CD14-positive monocyte (primary cell): ENCODE data around the gene EMILIN3. TPM values are rescaled to one million over a fixed set of nuclear protein-coding genes. Genes with fewer than 3 reads are reported as not detected.

Experiments
- DNase-seq, 3 donors: peaks; one replicate each; pipeline ENCODE4 v3.0.0-alpha.2; 2011 to 2022
- H2AFZ ChIP-seq: 2 replicates; pipeline ENCODE4 v1.6.0; 2012; ENCODE audit warnings: mild to moderate bottlenecking, low read depth, low read length, inconsistent platforms; ENCODE audit not compliant: insufficient read depth, poor library complexity, severe bottlenecking
- H3K27ac ChIP-seq, 2 donors: 1 replicate in 1 of 2; 2 replicates in 1 of 2; pipeline ENCODE4 v1.5.1; 2012 to 2013; ENCODE audit warnings: low read length in 2 of 2, control low read depth in 1 of 2, inconsistent platforms in 1 of 2, low read depth in 1 of 2, mild to moderate bottlenecking in 1 of 2
- H3K27me3 ChIP-seq, 2 donors: one replicate each; pipeline versions ENCODE4 v1.6.0 to v1.6.1; 2011 to 2013; ENCODE audit warnings: low read length in 2 of 2; ENCODE audit not compliant: control insufficient read depth in 2 of 2, insufficient read depth in 2 of 2
- H3K36me3 ChIP-seq, 2 donors: replicated peaks in 1 of 2; 1 replicate in 1 of 2; 2 replicates in 1 of 2; pipeline versions ENCODE4 v1.5.1 to v1.6.1; 2012 to 2013; ENCODE audit warnings: low read length in 2 of 2, control low read depth in 1 of 2, inconsistent platforms in 1 of 2, mild to moderate bottlenecking in 1 of 2; ENCODE audit not compliant: insufficient read depth in 2 of 2, control insufficient read depth in 1 of 2
- H3K4me1 ChIP-seq, 2 donors: 1 replicate in 1 of 2; 2 replicates in 1 of 2; pipeline versions ENCODE4 v1.5.1 to v1.6.1; 2012 to 2013; ENCODE audit warnings: low read length in 2 of 2, control low read depth in 1 of 2, inconsistent platforms in 1 of 2, mild to moderate bottlenecking in 1 of 2, moderate library complexity in 1 of 2; ENCODE audit not compliant: insufficient read depth in 2 of 2, control insufficient read depth in 1 of 2
- H3K4me2 ChIP-seq: replicated peaks from 2 replicates; pipeline ENCODE3; 2012; ENCODE audit warnings: low read length, moderate library complexity, mild to moderate bottlenecking; ENCODE audit not compliant: poor library complexity, severe bottlenecking; ENCODE audit errors: extremely low read depth
- H3K4me3 ChIP-seq, 3 experiments: fragments of 200-600 bp in 1 of 3; sonication (generic) in 1 of 3; replicated peaks in 1 of 3; 1 replicate in 2 of 3; 2 replicates in 1 of 3; pipeline ENCODE4 v1.5.1; 2011 to 2013; ENCODE audit warnings: low read length in 3 of 3, mild to moderate bottlenecking in 3 of 3, control low read depth in 2 of 3, low read depth in 2 of 3, inconsistent platforms in 1 of 3, moderate library complexity in 1 of 3
- H3K79me2 ChIP-seq: 2 replicates; pipeline ENCODE4 v1.6.0; 2012; ENCODE audit warnings: mild to moderate bottlenecking, control low read depth, inconsistent platforms, low read length, moderate library complexity; ENCODE audit not compliant: insufficient read depth
- H3K9ac ChIP-seq: 2 replicates; pipeline ENCODE4 v1.6.0; 2017; ENCODE audit warnings: low read length, mild to moderate bottlenecking; ENCODE audit not compliant: insufficient read depth, poor library complexity, severe bottlenecking
- H3K9me3 ChIP-seq, 2 donors: replicated peaks in 1 of 2; 1 replicate in 1 of 2; 2 replicates in 1 of 2; pipeline versions ENCODE4 v1.5.1 to v1.6.1; 2012 to 2013; ENCODE audit warnings: low read length in 2 of 2, control low read depth in 1 of 2; ENCODE audit not compliant: control insufficient read depth in 1 of 2, insufficient read depth in 1 of 2
- H4K20me1 ChIP-seq: 2 replicates; pipeline ENCODE4 v1.6.0; 2012; ENCODE audit warnings: mild to moderate bottlenecking, low read length, control low read depth, moderate library complexity; ENCODE audit not compliant: insufficient read depth
- H3K27ac Mint-ChIP-seq, 7 donors: one replicate each; pipeline ENCODE4 v1.8.0; 2020; ENCODE audit warnings: mild to moderate bottlenecking in 7 of 7, mixed read lengths in 7 of 7, moderate library complexity in 6 of 7, inconsistent platforms in 2 of 7
- H3K27me3 Mint-ChIP-seq, 3 donors: one replicate each; pipeline ENCODE4 v1.8.0; 2021 to 2022; ENCODE audit warnings: low read depth in 3 of 3, mild to moderate bottlenecking in 3 of 3, mixed read lengths in 3 of 3, moderate library complexity in 3 of 3, inconsistent platforms in 1 of 3
- H3K36me3 Mint-ChIP-seq, 2 donors: one replicate each; pipeline ENCODE4 v1.8.0; 2020; ENCODE audit warnings: mixed read lengths in 2 of 2, inconsistent platforms in 1 of 2, mild to moderate bottlenecking in 1 of 2
- H3K4me1 Mint-ChIP-seq: one replicate; pipeline ENCODE4 v1.8.0; 2020; ENCODE audit warnings: mild to moderate bottlenecking, mixed read lengths
- H3K4me3 Mint-ChIP-seq, 2 donors: one replicate each; pipeline ENCODE4 v1.8.0; 2020; ENCODE audit warnings: mild to moderate bottlenecking in 2 of 2, mixed read lengths in 2 of 2, moderate library complexity in 1 of 2
- H3K9me3 Mint-ChIP-seq, 7 donors: one replicate each; pipeline ENCODE4 v1.8.0; 2020 to 2022; ENCODE audit warnings: mixed read lengths in 7 of 7, mild to moderate bottlenecking in 6 of 7, moderate library complexity in 6 of 7, inconsistent platforms in 2 of 7
- WGBS: methylation state at CpG from one replicate; pipeline ENCODE4 v1.1.5; 2013; ENCODE audit warnings: missing lambda C conversion rate; ENCODE audit not compliant: insufficient coverage; 5-methylcytosine and 5-hydroxymethylcytosine counted together
- intact Hi-C, 2 donors: fragments of 100-400 bp; cut with micrococcal nuclease; formaldehyde crosslinking; loops; one replicate each; pipeline versions ENCODE4 v1.15.0 to v1.15.1; 2023
- polyA plus RNA-seq, 3 donors: library from polyadenylated mRNA; depleted of rRNA in 1 of 3; unstranded in 2 of 3; stranded (reverse) in 1 of 3; fragments of 300-500 nt in 2 of 3; fragments of >200 nt in 1 of 3; fragmentation: Illumina TruSeq in 2 of 3; gene quantifications; 1 replicate in 2 of 3; 2 replicates in 1 of 3; pipeline ENCODE4 v1.2.3, GENCODE V29; 2012 to 2021
- TF ChIP-seq, protein P1 (sequence below): fragments of 200-600 bp; IDR thresholded peaks from one replicate; pipeline ENCODE4 v1.8.0; 2022; ENCODE audit warnings: antibody characterized with exemption, mild to moderate bottlenecking

The EMILIN3 gene
- polyA plus RNA-seq, 3 donors, result not detected

DNA sequence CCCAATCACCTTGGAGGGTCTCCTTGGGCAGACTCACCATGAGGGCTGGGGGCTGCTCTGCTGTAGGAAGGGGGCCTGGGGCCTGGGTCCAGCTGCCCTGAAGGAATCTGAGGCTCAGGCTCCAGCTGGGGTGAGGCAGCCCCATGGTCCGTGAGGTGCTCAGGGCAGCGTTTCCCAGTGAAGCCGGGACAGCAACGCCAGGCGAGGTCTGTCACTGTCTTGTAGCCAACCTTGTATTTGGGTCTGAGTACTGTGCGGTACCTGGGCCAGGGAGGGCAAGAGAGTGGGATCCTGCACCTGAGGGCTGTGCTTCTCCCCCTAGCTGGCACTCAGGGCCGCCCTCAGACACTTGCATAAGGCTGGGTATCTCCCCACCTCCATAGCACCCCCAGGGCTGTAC lies 3.0 kb downstream of the EMILIN3 start:
- peaks cover 17 to 33% of the 10 kb centered on the region in 2 donors for H3K27me3 ChIP-seq
- no peaks in the 10 kb centered on the region for H3K36me3 ChIP-seq
- H3K79me2 ChIP-seq, result no peaks in the 10 kb centered on the region
- 99% methylated on average over 6 of the region's 7 CpGs for WGBS
- no peak overlapping the region for H3K9ac ChIP-seq
- no peak overlapping the region for H3K4me3 ChIP-seq
- no peak overlapping the region for H3K27ac ChIP-seq
- no peaks in the 10 kb centered on the region for H3K4me1 ChIP-seq
- H3K9me3 ChIP-seq, result no peaks in the 10 kb centered on the region
- intact Hi-C loops, result no loop called here
- Mint-ChIP-seq H3K27me3 (peaks cover 37 to 49% (median 40%) of the 10 kb centered on the region in 3 donors), H3K9me3 (peaks cover 0 to 8% (median 0%) of the 10 kb centered on the region in 7 donors), H3K4me1 (no peaks in the 10 kb centered on the region), H3K36me3 (no peaks in the 10 kb centered on the region), H3K4me3 (no peak overlapping the region), H3K27ac (no peak overlapping the region)
- TF ChIP-seq, protein P1, sequence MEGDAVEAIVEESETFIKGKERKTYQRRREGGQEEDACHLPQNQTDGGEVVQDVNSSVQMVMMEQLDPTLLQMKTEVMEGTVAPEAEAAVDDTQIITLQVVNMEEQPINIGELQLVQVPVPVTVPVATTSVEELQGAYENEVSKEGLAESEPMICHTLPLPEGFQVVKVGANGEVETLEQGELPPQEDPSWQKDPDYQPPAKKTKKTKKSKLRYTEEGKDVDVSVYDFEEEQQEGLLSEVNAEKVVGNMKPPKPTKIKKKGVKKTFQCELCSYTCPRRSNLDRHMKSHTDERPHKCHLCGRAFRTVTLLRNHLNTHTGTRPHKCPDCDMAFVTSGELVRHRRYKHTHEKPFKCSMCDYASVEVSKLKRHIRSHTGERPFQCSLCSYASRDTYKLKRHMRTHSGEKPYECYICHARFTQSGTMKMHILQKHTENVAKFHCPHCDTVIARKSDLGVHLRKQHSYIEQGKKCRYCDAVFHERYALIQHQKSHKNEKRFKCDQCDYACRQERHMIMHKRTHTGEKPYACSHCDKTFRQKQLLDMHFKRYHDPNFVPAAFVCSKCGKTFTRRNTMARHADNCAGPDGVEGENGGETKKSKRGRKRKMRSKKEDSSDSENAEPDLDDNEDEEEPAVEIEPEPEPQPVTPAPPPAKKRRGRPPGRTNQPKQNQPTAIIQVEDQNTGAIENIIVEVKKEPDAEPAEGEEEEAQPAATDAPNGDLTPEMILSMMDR, result no peak
- DNase-seq, result no peak
- no peak overlapping the region for H2AFZ ChIP-seq
- no peaks in the 10 kb centered on the region for H4K20me1 ChIP-seq
- no peak overlapping the region for H3K4me2 ChIP-seq

DNA sequence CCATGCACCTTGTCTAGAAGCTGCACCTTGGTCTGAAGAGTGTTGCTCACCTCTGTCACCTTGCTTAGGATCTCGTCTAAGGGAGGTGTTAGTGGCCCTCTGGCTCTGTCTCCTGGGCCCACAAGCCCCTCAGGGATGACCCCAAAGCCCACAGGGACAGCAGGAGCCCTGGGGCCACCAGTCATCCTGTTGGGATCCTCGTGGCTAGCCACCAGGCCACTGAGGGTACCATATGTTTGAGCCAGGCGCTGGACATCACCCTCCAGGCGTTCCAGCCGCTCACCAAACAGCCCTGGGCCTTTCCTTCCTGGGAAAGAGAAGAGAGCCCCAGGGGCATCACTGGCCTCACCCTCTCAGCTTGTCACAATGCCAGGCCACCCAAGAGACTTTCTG lies 3.9 kb downstream of the EMILIN3 start:
- no peak overlapping the region for H3K27ac Mint-ChIP-seq
- Histone ChIP-seq H3K27ac (no peak overlapping the region), H3K79me2 (no peaks in the 10 kb centered on the region), H3K36me3 (no peaks in the 10 kb centered on the region), H3K4me2 (no peak overlapping the region), H3K4me1 (no peaks in the 10 kb centered on the region), H3K4me3 (no peak overlapping the region), H3K9me3 (no peaks in the 10 kb centered on the region), H3K9ac (no peak overlapping the region), H4K20me1 (no peaks in the 10 kb centered on the region), H3K27me3 (peaks cover 13 to 28% of the 10 kb centered on the region in 2 donors), H2AFZ (no peak overlapping the region)
- H3K36me3 Mint-ChIP-seq, result no peaks in the 10 kb centered on the region
- no peak overlapping the region for H3K4me3 Mint-ChIP-seq
- 88% methylated on average over 4 of the region's 5 CpGs for WGBS
- H3K9me3 Mint-ChIP-seq, result peaks cover 0 to 8% (median 0%) of the 10 kb centered on the region in 7 donors
- no peak for DNase-seq
- intact Hi-C loops, result no loop called here
- TF ChIP-seq, protein P1, result no peak
- peaks cover 31 to 42% (median 33%) of the 10 kb centered on the region in 3 donors for H3K27me3 Mint-ChIP-seq
- no peaks in the 10 kb centered on the region for H3K4me1 Mint-ChIP-seq
